Measurements from ENCODE around the gene NEK7. TPM values are rescaled to one million over a fixed set of nuclear protein-coding genes. Genes with fewer than 3 reads are reported as not detected.

NEK7 gene
- total RNA-seq, 1 donor from 2014 or later: 68.6 TPM

GRCh38 chr1:198352975-198353695, 196.3 kb downstream of the NEK7 start:
- DNase-seq: no peak

GRCh38 chr1:198357937-198358336, 201.1 kb downstream of the NEK7 start:
- DNase-seq: no peak

- no peak for DNase-seq
Observed at GRCh38 chr1:198359024-198359653, 202.3 kb downstream of the NEK7 start.

GRCh38 chr1:198360208-198360729, 203.5 kb downstream of the NEK7 start:
- DNase-seq: no peak

GRCh38 chr1:198361237-198361767, 204.5 kb downstream of the NEK7 start:
- DNase-seq: no peak

GRCh38 chr1:198363625-198364151, 206.9 kb downstream of the NEK7 start:
- no peak for DNase-seq

- no peak for DNase-seq
Observed at GRCh38 chr1:198364471-198364870, 207.7 kb downstream of the NEK7 start.

- no peak for DNase-seq
Observed at GRCh38 chr1:198367296-198367695, 210.5 kb downstream of the NEK7 start.

- no peak for DNase-seq
Observed at GRCh38 chr1:198370996-198371395, 214.2 kb downstream of the NEK7 start.

Other genes starting within 250 kb of the NEK7 start
- gene LHX9, start 239.6 kb upstream of the NEK7 start, total RNA-seq: not detected